SK-N-SH treated with all-trans-retinoic acid at 6 μM for 48 hours (cell line): ENCODE results near the gene QSOX2.

Source experiments
- ATAC-seq: fragments of 200-7000 bp; cut with Tn5 transposase; 3 replicates; pipeline ENCODE4 v1.9.1; 2020; ENCODE audit warnings: mild to moderate bottlenecking, moderate library complexity
- ARNTL ChIP-seq: fragments of 450-650 bp; formaldehyde crosslinking; IDR thresholded peaks from 2 replicates; pipeline ENCODE4 v1.5.0; 2020; ENCODE audit warnings: low read depth, mild to moderate bottlenecking, moderate library complexity, borderline replicate concordance
- BACH2 ChIP-seq: fragments of 250-450 bp; sonication (Bioruptor Pico); IDR thresholded peaks from 2 replicates; pipeline ENCODE4 v1.9.0; 2021; ENCODE audit warnings: mild to moderate bottlenecking, borderline replicate concordance
- CREB5 ChIP-seq: fragments of 250-450 bp; sonication (Bioruptor Pico); IDR thresholded peaks from 2 replicates; pipeline ENCODE4 v1.5.1; 2020; ENCODE audit warnings: low read depth, mild to moderate bottlenecking, moderate library complexity
- CSDC2 ChIP-seq: fragments of 250-450 bp; sonication (Bioruptor Pico); IDR thresholded peaks from 2 replicates; pipeline ENCODE4 v1.5.0; 2020; ENCODE audit warnings: mild to moderate bottlenecking, moderate library complexity
- ESRRG ChIP-seq: fragments of 250-450 bp; sonication (Bioruptor Pico); IDR thresholded peaks from 2 replicates; pipeline ENCODE4 v1.6.1; 2021; ENCODE audit warnings: mild to moderate bottlenecking
- GLIS3 ChIP-seq: fragments of 250-450 bp; sonication (Bioruptor Pico); IDR thresholded peaks from 2 replicates; pipeline ENCODE4 v1.5.0; 2020; ENCODE audit warnings: mild to moderate bottlenecking, moderate library complexity
- ISL1 ChIP-seq: fragments of 250-450 bp; sonication (Bioruptor Pico); IDR thresholded peaks from 2 replicates; pipeline ENCODE4 v2.1.2; 2022; ENCODE audit warnings: mild to moderate bottlenecking, moderate library complexity
- OSR1 ChIP-seq: fragments of 250-450 bp; sonication (Bioruptor Pico); IDR thresholded peaks from 2 replicates; pipeline ENCODE4 v1.8.0; 2022; ENCODE audit warnings: moderate library complexity, mild to moderate bottlenecking, inconsistent platforms
- POU6F1 ChIP-seq: fragments of 250-450 bp; sonication (Bioruptor Pico); IDR thresholded peaks from 2 replicates; pipeline ENCODE4 v1.8.0; 2021; ENCODE audit warnings: low read depth, mild to moderate bottlenecking, moderate library complexity, borderline replicate concordance
- PPARA ChIP-seq: fragments of 250-450 bp; sonication (Bioruptor Pico); IDR thresholded peaks from 2 replicates; pipeline ENCODE4 v1.5.0; 2020; ENCODE audit warnings: mild to moderate bottlenecking, borderline replicate concordance
- RARB ChIP-seq: fragments of 250-450 bp; sonication (Bioruptor Pico); IDR thresholded peaks from 2 replicates; pipeline ENCODE4 v1.8.0; 2021; ENCODE audit warnings: mild to moderate bottlenecking, moderate library complexity
- SNAI2 ChIP-seq: fragments of 250-450 bp; sonication (Bioruptor Pico); IDR thresholded peaks from 2 replicates; pipeline ENCODE4 v1.5.0; 2020; ENCODE audit warnings: mild to moderate bottlenecking, moderate library complexity
- TCF4 ChIP-seq: fragments of 250-450 bp; sonication (Bioruptor Pico); IDR thresholded peaks from 2 replicates; pipeline ENCODE4 v1.8.0; 2021; ENCODE audit warnings: mild to moderate bottlenecking, moderate library complexity, borderline replicate concordance
- TOX ChIP-seq: fragments of 250-450 bp; sonication (Bioruptor Pico); IDR thresholded peaks from 2 replicates; pipeline ENCODE4 v1.8.0; 2021; ENCODE audit warnings: mild to moderate bottlenecking, moderate library complexity, borderline replicate concordance
- TSHZ2 ChIP-seq: fragments of 250-450 bp; sonication (Bioruptor Pico); IDR thresholded peaks from 2 replicates; pipeline ENCODE4 v1.5.0; 2020; ENCODE audit warnings: mild to moderate bottlenecking, moderate library complexity
- ZFP3 ChIP-seq: fragments of 250-450 bp; sonication (Bioruptor Pico); IDR thresholded peaks from 2 replicates; pipeline ENCODE4 v1.5.0; 2020; ENCODE audit warnings: mild to moderate bottlenecking, moderate library complexity
- ZFP30 ChIP-seq: fragments of 450-650 bp; formaldehyde crosslinking; IDR thresholded peaks from 2 replicates; pipeline ENCODE4 v1.5.0; 2022; ENCODE audit warnings: mild to moderate bottlenecking, moderate library complexity
- ZNF565 ChIP-seq: fragments of 450-650 bp; formaldehyde crosslinking; conservative IDR thresholded peaks from 2 replicates; pipeline ENCODE4 v1.5.0; 2020; ENCODE audit warnings: low read depth, mild to moderate bottlenecking, moderate library complexity
- ZNF70 ChIP-seq: fragments of 450-650 bp; formaldehyde crosslinking; IDR thresholded peaks from 2 replicates; pipeline ENCODE4 v1.5.0; 2020; ENCODE audit warnings: mild to moderate bottlenecking, moderate library complexity
- ZNF8 ChIP-seq: fragments of 450-650 bp; formaldehyde crosslinking; IDR thresholded peaks from 2 replicates; pipeline ENCODE4 v1.5.0; 2020; ENCODE audit warnings: mild to moderate bottlenecking, moderate library complexity
- TF ChIP-seq, protein P1 (sequence below): fragments of 250-450 bp; sonication (Bioruptor Pico); IDR thresholded peaks from 2 replicates; pipeline ENCODE4 v1.8.0; 2020; ENCODE audit warnings: mild to moderate bottlenecking, moderate library complexity, borderline replicate concordance

QSOX2 gene

DNA sequence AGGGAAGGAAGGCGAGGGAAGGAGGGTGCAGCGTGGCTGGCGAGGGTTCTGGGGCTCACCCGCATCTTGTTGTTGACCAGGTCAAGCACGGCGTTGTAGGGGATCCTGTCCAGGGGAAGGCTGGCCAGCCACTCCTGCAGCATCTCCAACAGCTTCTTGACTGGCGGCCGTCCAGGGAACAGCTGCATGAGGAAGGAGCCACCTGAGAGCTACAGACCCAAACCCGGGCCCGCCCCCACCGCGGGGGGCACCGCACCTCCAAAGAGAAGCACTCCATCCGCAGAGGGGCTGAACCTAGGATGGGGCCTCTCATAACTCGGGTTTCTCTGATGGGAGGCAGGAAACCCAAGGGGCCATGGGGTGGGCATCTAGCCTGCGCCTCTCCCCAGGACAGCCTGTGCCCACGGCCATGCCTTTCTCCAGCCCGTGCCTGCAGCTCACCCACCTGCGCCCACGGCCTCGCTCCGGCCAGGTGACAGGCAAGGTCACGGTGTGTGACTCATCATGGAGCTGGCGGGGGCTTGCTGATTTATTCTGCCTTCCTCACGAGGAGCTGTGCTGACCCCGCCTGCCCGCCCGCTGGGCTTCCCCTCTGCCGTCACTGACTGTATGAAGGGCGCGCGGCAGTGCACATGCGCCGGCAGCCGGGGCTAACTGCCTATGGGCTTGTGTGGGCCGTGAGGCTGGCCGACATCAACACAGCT lies 28.9 kb downstream of the QSOX2 start:
- no peak for ATAC-seq
- no peak for TF ChIP-seq ZFP30 (CRISPR knock-in tag)
- no peak for TF ChIP-seq POU6F1 (CRISPR knock-in tag)
- no peak for TF ChIP-seq OSR1
- TF ChIP-seq, protein P1, sequence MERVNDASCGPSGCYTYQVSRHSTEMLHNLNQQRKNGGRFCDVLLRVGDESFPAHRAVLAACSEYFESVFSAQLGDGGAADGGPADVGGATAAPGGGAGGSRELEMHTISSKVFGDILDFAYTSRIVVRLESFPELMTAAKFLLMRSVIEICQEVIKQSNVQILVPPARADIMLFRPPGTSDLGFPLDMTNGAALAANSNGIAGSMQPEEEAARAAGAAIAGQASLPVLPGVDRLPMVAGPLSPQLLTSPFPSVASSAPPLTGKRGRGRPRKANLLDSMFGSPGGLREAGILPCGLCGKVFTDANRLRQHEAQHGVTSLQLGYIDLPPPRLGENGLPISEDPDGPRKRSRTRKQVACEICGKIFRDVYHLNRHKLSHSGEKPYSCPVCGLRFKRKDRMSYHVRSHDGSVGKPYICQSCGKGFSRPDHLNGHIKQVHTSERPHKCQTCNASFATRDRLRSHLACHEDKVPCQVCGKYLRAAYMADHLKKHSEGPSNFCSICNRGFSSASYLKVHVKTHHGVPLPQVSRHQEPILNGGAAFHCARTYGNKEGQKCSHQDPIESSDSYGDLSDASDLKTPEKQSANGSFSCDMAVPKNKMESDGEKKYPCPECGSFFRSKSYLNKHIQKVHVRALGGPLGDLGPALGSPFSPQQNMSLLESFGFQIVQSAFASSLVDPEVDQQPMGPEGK (CRISPR knock-in tag), result no peak
- TF ChIP-seq CSDC2 (CRISPR knock-in tag), result no peak
- TF ChIP-seq ESRRG (CRISPR knock-in tag), result no peak
- no peak for TF ChIP-seq ISL1
- TF ChIP-seq SNAI2, result no peak
- no peak for TF ChIP-seq ZNF565
- no peak for TF ChIP-seq CREB5 (CRISPR knock-in tag)
- TF ChIP-seq ARNTL, result no peak
- TF ChIP-seq TSHZ2 (CRISPR knock-in tag), result no peak
- no peak for TF ChIP-seq ZNF70 (CRISPR knock-in tag)
- no peak for TF ChIP-seq ZFP3

DNA sequence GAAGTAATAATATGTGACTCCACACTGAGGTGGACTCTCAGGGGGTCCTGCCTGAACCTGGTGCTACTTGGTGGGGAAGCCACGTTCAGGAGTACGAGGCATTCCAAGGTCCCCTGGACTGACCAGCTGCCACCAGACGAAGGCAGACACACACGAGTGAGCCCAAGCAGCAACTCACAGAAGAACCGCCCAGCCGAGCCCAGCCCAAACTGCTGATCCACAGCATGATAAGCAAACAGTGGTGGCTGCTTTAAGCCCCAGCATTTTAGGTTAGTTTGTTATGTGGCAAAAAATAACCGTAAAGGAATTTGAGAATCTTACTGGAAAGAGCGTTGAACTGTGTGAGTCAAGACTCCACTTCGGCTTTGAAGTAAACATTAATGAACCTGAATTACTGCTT lies 31.9 kb downstream of the QSOX2 start:
- TF ChIP-seq TCF4 (CRISPR knock-in tag) (no peak), ZFP3 (no peak), SNAI2 (no peak), RARB (CRISPR knock-in tag) (no peak), ZNF70 (CRISPR knock-in tag) (no peak), TOX (no peak), BACH2 (CRISPR knock-in tag) (no peak), ZNF8 (no peak), CSDC2 (CRISPR knock-in tag) (no peak), CREB5 (CRISPR knock-in tag) (no peak), TSHZ2 (CRISPR knock-in tag) (no peak), POU6F1 (CRISPR knock-in tag) (no peak), GLIS3 (CRISPR knock-in tag) (no peak), PPARA (CRISPR knock-in tag) (no peak)
- TF ChIP-seq, protein P1 (CRISPR knock-in tag), result no peak
- ATAC-seq, result no peak
